IPS-18c (cell line): ENCODE measurements around the gene DISP2.

ENCODE experiments used
- H3K4me3 ChIP-seq: 2 replicates; pipeline ENCODE4 v1.7.0; 2013; ENCODE audit warnings: low read depth, mild to moderate bottlenecking, low read length, moderate library complexity; ENCODE audit not compliant: insufficient read depth
- H3K9me3 ChIP-seq: one replicate; pipeline ENCODE4 v1.6.1; 2013; ENCODE audit warnings: mild to moderate bottlenecking, low read length, moderate library complexity; ENCODE audit not compliant: control insufficient read depth, insufficient read depth

DISP2 gene

GRCh38 chr15:40352281-40352901, 5.6 kb upstream of the DISP2 start:
- Histone ChIP-seq H3K4me3 (no peak overlapping the region), H3K9me3 (no peaks in the 10 kb centered on the region)

GRCh38 chr15:40353697-40354096, 4.3 kb upstream of the DISP2 start:
- H3K4me3 ChIP-seq = no peak overlapping the region
- no peaks in the 10 kb centered on the region for H3K9me3 ChIP-seq

GRCh38 chr15:40354408-40355171, 3.4 kb upstream of the DISP2 start:
- no peaks in the 10 kb centered on the region for H3K9me3 ChIP-seq
- H3K4me3 ChIP-seq = no peak overlapping the region

GRCh38 chr15:40355976-40356585, 1.9 kb upstream of the DISP2 start:
- no peaks in the 10 kb centered on the region for H3K9me3 ChIP-seq
- H3K4me3 ChIP-seq = no peak overlapping the region

- no peaks in the 10 kb centered on the region for H3K9me3 ChIP-seq
- peak overlapping the region; percentile 51; the same call in 1 of the 2 replicates for H3K4me3 ChIP-seq
These were observed 773 bp upstream of the DISP2 start for GRCh38 chr15:40357246-40357645.

GRCh38 chr15:40358471-40359353, 693 bp downstream of the DISP2 start:
- Histone ChIP-seq H3K9me3 (no peaks in the 10 kb centered on the region), H3K4me3 (peak overlapping the region; percentile 56)

- Histone ChIP-seq H3K4me3 (no peak overlapping the region), H3K9me3 (no peaks in the 10 kb centered on the region)
These were observed 2.0 kb downstream of the DISP2 start for GRCh38 chr15:40360015-40360414.

- Histone ChIP-seq H3K9me3 (no peaks in the 10 kb centered on the region), H3K4me3 (no peak overlapping the region)
These were observed 3.6 kb downstream of the DISP2 start for GRCh38 chr15:40361640-40362039.

- H3K9me3 ChIP-seq = no peaks in the 10 kb centered on the region
- no peak overlapping the region for H3K4me3 ChIP-seq
These were observed 5.6 kb downstream of the DISP2 start for GRCh38 chr15:40363611-40364010.

GRCh38 chr15:40364251-40364650, 6.2 kb downstream of the DISP2 start:
- Histone ChIP-seq H3K4me3 (no peak overlapping the region), H3K9me3 (peaks cover 2% of the 10 kb centered on the region)

- Histone ChIP-seq H3K4me3 (no peak overlapping the region), H3K9me3 (peaks cover 2% of the 10 kb centered on the region)
These were observed 7.0 kb downstream of the DISP2 start for GRCh38 chr15:40365016-40365415.

- H3K9me3 ChIP-seq = peaks cover 2% of the 10 kb centered on the region
- no peak overlapping the region for H3K4me3 ChIP-seq
These were observed 7.8 kb downstream of the DISP2 start for GRCh38 chr15:40365624-40366456.

- peaks cover 2% of the 10 kb centered on the region for H3K9me3 ChIP-seq
- H3K4me3 ChIP-seq = no peak overlapping the region
These were observed 8.7 kb downstream of the DISP2 start for GRCh38 chr15:40366457-40367370.

GRCh38 chr15:40367371-40367685, 9.3 kb downstream of the DISP2 start:
- peaks cover 2% of the 10 kb centered on the region for H3K9me3 ChIP-seq
- H3K4me3 ChIP-seq = 0 out of 2 replicates have a peak overlapping the region, but pooled peaks have one; percentile 28

GRCh38 chr15:40367686-40368611, 9.9 kb downstream of the DISP2 start:
- H3K9me3 ChIP-seq = peaks cover 2% of the 10 kb centered on the region
- peak overlapping the region; percentile 28; the same call in 1 of the 2 replicates for H3K4me3 ChIP-seq
